Neural progenitor cell (in vitro differentiated cells): ENCODE measurements around the gene ALK. TPM values are rescaled to one million over a fixed set of nuclear protein-coding genes. Genes with fewer than 3 reads are reported as not detected.

Source experiments
- DNase-seq: peaks from one replicate; pipeline ENCODE4 v3.0.0-alpha.2; 2016; ENCODE audit warnings: low spot score
- H2AFZ ChIP-seq: fragments of 200-600 bp; sonication (generic); replicated peaks from 2 replicates; pipeline ENCODE4 v1.6.1; 2016; ENCODE audit warnings: antibody characterized with exemption
- H3F3A ChIP-seq: fragments of 200-600 bp; sonication (generic); 2 replicates; pipeline ENCODE4 v1.6.1; 2016; ENCODE audit warnings: antibody characterized with exemption, low read depth
- H3K27ac ChIP-seq: fragments of 200-600 bp; sonication (generic); 2 replicates; pipeline ENCODE4 v1.5.1; 2016; ENCODE audit warnings: mild to moderate bottlenecking
- H3K27me3 ChIP-seq: fragments of 200-600 bp; sonication (generic); 2 replicates; pipeline ENCODE4 v1.6.1; 2016; ENCODE audit warnings: mild to moderate bottlenecking, moderate library complexity
- H3K36me3 ChIP-seq: fragments of 200-600 bp; sonication (generic); 2 replicates; pipeline ENCODE4 v1.5.1; 2016
- H3K4me1 ChIP-seq: fragments of 200-600 bp; sonication (generic); 2 replicates; pipeline ENCODE4 v1.6.1; 2016; ENCODE audit warnings: mixed run types
- H3K4me2 ChIP-seq: fragments of 200-600 bp; sonication (generic); 2 replicates; pipeline ENCODE4 v1.6.1; 2016
- H3K4me3 ChIP-seq: fragments of 200-600 bp; sonication (generic); 2 replicates; pipeline ENCODE4 v1.5.1; 2016
- H3K79me2 ChIP-seq: fragments of 200-600 bp; sonication (generic); 2 replicates; pipeline ENCODE4 v1.6.1; 2016; ENCODE audit warnings: low read depth
- H3K9ac ChIP-seq: fragments of 200-600 bp; sonication (generic); 2 replicates; pipeline ENCODE4 v1.6.1; 2016
- H3K9me3 ChIP-seq: fragments of 200-600 bp; sonication (generic); 2 replicates; pipeline ENCODE4 v1.5.1; 2016; ENCODE audit warnings: low read depth
- H4K20me1 ChIP-seq: fragments of 200-600 bp; sonication (generic); 2 replicates; pipeline ENCODE4 v1.6.1; 2016; ENCODE audit warnings: low read depth
- H3K27ac Mint-ChIP-seq: 3 replicates; pipeline ENCODE4 v1.8.0; 2021; ENCODE audit warnings: mixed read lengths
- H3K27me3 Mint-ChIP-seq: 2 replicates; pipeline ENCODE4 v1.8.0; 2022; ENCODE audit warnings: low read depth, mild to moderate bottlenecking, inconsistent platforms, moderate library complexity, mixed read lengths; ENCODE audit not compliant: insufficient read depth
- H3K36me3 Mint-ChIP-seq: 3 replicates; pipeline ENCODE4 v1.8.0; 2021; ENCODE audit warnings: mixed read lengths
- H3K4me1 Mint-ChIP-seq: 3 replicates; pipeline ENCODE4 v1.8.0; 2021; ENCODE audit warnings: mixed read lengths
- H3K4me3 Mint-ChIP-seq: 3 replicates; pipeline ENCODE4 v1.8.0; 2021; ENCODE audit warnings: mild to moderate bottlenecking, moderate library complexity, mixed read lengths
- H3K9me3 Mint-ChIP-seq: 3 replicates; pipeline ENCODE4 v1.8.0; 2020; ENCODE audit warnings: mixed read lengths
- CTCF ChIP-seq: fragments of 200-600 bp; sonication (generic); IDR thresholded peaks from 2 replicates; pipeline ENCODE4 v1.5.1; 2017; ENCODE audit warnings: antibody characterized with exemption, mild to moderate bottlenecking
- EZH2 ChIP-seq: fragments of 200-600 bp; sonication (generic); IDR thresholded peaks from 2 replicates; pipeline ENCODE4 v1.6.1; 2017; ENCODE audit warnings: antibody characterized with exemption, mild to moderate bottlenecking, moderate library complexity
- EZH2phosphoT487 ChIP-seq: fragments of 200-600 bp; sonication (generic); IDR thresholded peaks from 2 replicates; pipeline ENCODE4 v1.6.1; 2017; ENCODE audit warnings: antibody characterized with exemption
- total RNA-seq: library from RNA; depleted of rRNA; stranded (reverse); fragments of >200 nt; gene quantifications from 2 replicates; pipeline ENCODE4 v1.2.3, GENCODE V29; 2015; ENCODE audit warnings: low replicate concordance

The ALK gene
- total RNA-seq, 1 donor from 2014 or later, result not detected

GRCh38 chr2:29262681-29263260 lies 658.6 kb downstream of the ALK start:
- Histone ChIP-seq H3K4me2 (no peak overlapping the region), H3K27me3 (no peaks in the 10 kb centered on the region), H3K9me3 (no peaks in the 10 kb centered on the region), H3K79me2 (no peaks in the 10 kb centered on the region), H3K4me3 (no peak overlapping the region), H3K9ac (no peak overlapping the region), H4K20me1 (no peaks in the 10 kb centered on the region), H3K36me3 (no peaks in the 10 kb centered on the region), H3K4me1 (peaks cover 9% of the 10 kb centered on the region), H3K27ac (no peak overlapping the region), H2AFZ (no peak overlapping the region), H3F3A (peaks cover 5% of the 10 kb centered on the region)
- Mint-ChIP-seq H3K27me3 (peaks cover 5% of the 10 kb centered on the region), H3K4me1 (peaks cover 19% of the 10 kb centered on the region), H3K27ac (no peak overlapping the region), H3K4me3 (no peak overlapping the region), H3K9me3 (peaks cover 10% of the 10 kb centered on the region), H3K36me3 (peaks cover 7% of the 10 kb centered on the region)
- no peak for DNase-seq
- TF ChIP-seq EZH2, result no peak
- TF ChIP-seq CTCF, result no peak
- TF ChIP-seq EZH2phosphoT487, result no peak

- H3K9me3 Mint-ChIP-seq, result peaks cover 5% of the 10 kb centered on the region
- H3K27me3 Mint-ChIP-seq, result peaks cover 5% of the 10 kb centered on the region
- no peaks in the 10 kb centered on the region for H4K20me1 ChIP-seq
- H3K9me3 ChIP-seq, result no peaks in the 10 kb centered on the region
- H3K4me1 ChIP-seq, result peaks cover 4% of the 10 kb centered on the region
- no peak overlapping the region for H3K4me3 Mint-ChIP-seq
- no peak overlapping the region for H3K27ac Mint-ChIP-seq
- no peak overlapping the region for H3K27ac ChIP-seq
- H3K36me3 ChIP-seq, result no peaks in the 10 kb centered on the region
- no peak overlapping the region for H3K4me2 ChIP-seq
- no peaks in the 10 kb centered on the region for H3K27me3 ChIP-seq
- no peak overlapping the region for H3K9ac ChIP-seq
- H2AFZ ChIP-seq, result no peak overlapping the region
- H3K4me1 Mint-ChIP-seq, result peaks cover 11% of the 10 kb centered on the region
- no peaks in the 10 kb centered on the region for H3F3A ChIP-seq
- TF ChIP-seq EZH2phosphoT487, result no peak
- TF ChIP-seq EZH2, result no peak
- no peak for TF ChIP-seq CTCF
- DNase-seq, result no peak
- peaks cover 6% of the 10 kb centered on the region for H3K36me3 Mint-ChIP-seq
- no peak overlapping the region for H3K4me3 ChIP-seq
- no peaks in the 10 kb centered on the region for H3K79me2 ChIP-seq
Measured at GRCh38 chr2:29261003-29261402, 660.4 kb downstream of the ALK start.

GRCh38 chr2:29260142-29260772 lies 661.1 kb downstream of the ALK start:
- Histone ChIP-seq H3K4me1 (peaks cover 4% of the 10 kb centered on the region), H3K4me2 (no peak overlapping the region), H3K9me3 (no peaks in the 10 kb centered on the region), H3K4me3 (no peak overlapping the region), H3K36me3 (no peaks in the 10 kb centered on the region), H3K9ac (no peak overlapping the region), H3K27ac (no peak overlapping the region), H3K27me3 (no peaks in the 10 kb centered on the region), H2AFZ (no peak overlapping the region), H3K79me2 (no peaks in the 10 kb centered on the region), H4K20me1 (no peaks in the 10 kb centered on the region), H3F3A (no peaks in the 10 kb centered on the region)
- Mint-ChIP-seq H3K36me3 (peaks cover 6% of the 10 kb centered on the region), H3K27ac (no peak overlapping the region), H3K4me1 (peaks cover 11% of the 10 kb centered on the region), H3K4me3 (no peak overlapping the region), H3K27me3 (peaks cover 6% of the 10 kb centered on the region), H3K9me3 (peaks cover 5% of the 10 kb centered on the region)
- DNase-seq, result no peak
- no peak for TF ChIP-seq CTCF
- no peak for TF ChIP-seq EZH2phosphoT487
- TF ChIP-seq EZH2, result no peak
